Right lobe of liver (tissue), 4 donors: ENCODE measurements around the gene TRIM49D2.
"Not testable (repeated sequence)": the region's sequence is repeated elsewhere in the genome, so short reads cannot be mapped to it uniquely, and the experiment has no call there.

Source experiments
- POLR2A ChIP-seq: fragments of 450-650 bp; IDR thresholded peaks from one replicate; pipeline ENCODE4 v1.6.1; 2017; ENCODE audit warnings: antibody characterized with exemption, mild to moderate bottlenecking
- TF ChIP-seq, protein P1 (sequence below), 4 donors: fragments of 200-600 bp in 3 of 4; fragments of 450-650 bp in 1 of 4; IDR thresholded peaks; one replicate each; pipeline versions ENCODE4 v1.5.1 to v1.8.0; 2016 to 2022; ENCODE audit warnings: antibody characterized with exemption in 4 of 4, mild to moderate bottlenecking in 2 of 4
- donor health status: DM: no; HTN: no; CAD: no.
- donor health status: DM: no; HTN: no; CAD: no.
- donor health status: DM: no; HTN: yes; CAD: no.

DNA sequence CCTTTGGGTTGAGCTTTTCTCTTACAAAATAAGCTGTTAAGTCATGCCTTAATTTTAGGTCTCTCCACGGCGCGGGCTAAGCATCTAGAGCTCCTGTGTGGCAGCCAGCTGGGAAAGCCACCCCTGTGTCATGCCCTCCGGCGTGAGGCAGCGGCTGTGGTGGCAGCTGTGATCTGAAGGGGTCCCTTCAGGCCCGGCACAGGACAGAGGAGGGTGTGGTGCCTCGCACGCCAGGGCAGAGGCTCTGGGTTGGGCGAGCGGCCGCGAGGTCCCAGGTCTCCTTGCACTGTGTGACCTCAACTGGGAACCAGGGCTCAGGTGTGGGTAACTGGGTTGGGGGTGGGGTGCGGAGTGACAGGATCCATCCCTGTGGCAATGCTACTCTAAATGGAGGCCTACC lies 23.1 kb upstream of the TRIM49D2 start:
- TF ChIP-seq, protein P1, sequence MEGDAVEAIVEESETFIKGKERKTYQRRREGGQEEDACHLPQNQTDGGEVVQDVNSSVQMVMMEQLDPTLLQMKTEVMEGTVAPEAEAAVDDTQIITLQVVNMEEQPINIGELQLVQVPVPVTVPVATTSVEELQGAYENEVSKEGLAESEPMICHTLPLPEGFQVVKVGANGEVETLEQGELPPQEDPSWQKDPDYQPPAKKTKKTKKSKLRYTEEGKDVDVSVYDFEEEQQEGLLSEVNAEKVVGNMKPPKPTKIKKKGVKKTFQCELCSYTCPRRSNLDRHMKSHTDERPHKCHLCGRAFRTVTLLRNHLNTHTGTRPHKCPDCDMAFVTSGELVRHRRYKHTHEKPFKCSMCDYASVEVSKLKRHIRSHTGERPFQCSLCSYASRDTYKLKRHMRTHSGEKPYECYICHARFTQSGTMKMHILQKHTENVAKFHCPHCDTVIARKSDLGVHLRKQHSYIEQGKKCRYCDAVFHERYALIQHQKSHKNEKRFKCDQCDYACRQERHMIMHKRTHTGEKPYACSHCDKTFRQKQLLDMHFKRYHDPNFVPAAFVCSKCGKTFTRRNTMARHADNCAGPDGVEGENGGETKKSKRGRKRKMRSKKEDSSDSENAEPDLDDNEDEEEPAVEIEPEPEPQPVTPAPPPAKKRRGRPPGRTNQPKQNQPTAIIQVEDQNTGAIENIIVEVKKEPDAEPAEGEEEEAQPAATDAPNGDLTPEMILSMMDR (IDR thresholded peaks at IDR 0.05): not testable (repeated sequence)
- not testable (repeated sequence) for TF ChIP-seq POLR2A
